GM12865 (cell line): ENCODE results near the gene PANK2.
A peak's percentile ranks its signal among the peaks of the same experiment; 100 is the strongest.

Experiments used
- DNase-seq: peaks from one replicate; pipeline ENCODE4 v3.0.0; 2010; ENCODE audit warnings: low read depth
- H3K4me3 ChIP-seq: 2 replicates; pipeline ENCODE4 v1.5.1; 2011; ENCODE audit warnings: mild to moderate bottlenecking, low read depth, low read length, control low read depth
- CTCF ChIP-seq: IDR thresholded peaks from 2 replicates; pipeline ENCODE4 v1.5.1; 2011; ENCODE audit warnings: low read length, control low read depth, low read depth, inconsistent platforms; ENCODE audit not compliant: insufficient read depth; ENCODE audit errors: missing control alignments

PANK2 gene

GRCh38 chr20:3901028-3901705 lies 12.0 kb downstream of the PANK2 start:
- no peak for TF ChIP-seq CTCF
- no peak overlapping the region; the same call in 1 of the 2 replicates for H3K4me3 ChIP-seq
- DNase-seq: no peak

DNA sequence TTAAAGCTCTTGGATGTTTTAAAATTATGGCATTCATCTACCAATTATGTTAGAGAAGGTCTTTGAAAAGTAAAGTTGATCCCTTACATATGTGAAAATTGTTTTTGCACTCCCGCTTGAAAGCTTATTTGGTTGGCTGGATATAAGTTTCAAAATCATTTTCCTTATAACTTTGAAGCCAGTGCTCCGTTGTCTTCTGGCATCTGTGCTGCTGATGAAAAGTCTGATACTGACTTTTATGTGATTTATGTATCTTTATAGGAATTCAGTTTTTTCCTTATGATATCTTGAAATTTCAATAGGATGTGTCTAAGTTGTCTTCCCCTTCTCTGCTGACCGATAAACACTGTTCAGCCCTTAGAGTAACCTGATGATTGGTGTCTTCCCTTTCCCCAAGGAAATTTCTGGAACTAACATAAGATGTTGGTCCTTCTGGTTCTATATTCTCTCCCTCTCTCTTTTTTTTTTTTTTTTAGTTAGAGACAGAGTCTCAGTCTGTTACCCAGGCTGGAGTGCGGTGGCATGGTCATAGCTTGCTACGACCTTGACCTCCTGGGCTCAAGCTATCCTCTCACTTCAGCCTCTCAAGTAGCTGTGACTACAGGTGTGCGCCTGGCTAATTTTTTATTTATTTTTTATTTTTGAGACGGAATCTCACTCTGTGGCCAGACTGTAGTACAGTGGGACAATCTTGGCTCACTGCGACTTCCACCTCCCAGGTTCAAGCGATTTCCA lies 12.7 kb downstream of the PANK2 start:
- H3K4me3 ChIP-seq: no peak overlapping the region; the same call in 1 of the 2 replicates
- DNase-seq: no peak
- TF ChIP-seq CTCF: no peak

DNA sequence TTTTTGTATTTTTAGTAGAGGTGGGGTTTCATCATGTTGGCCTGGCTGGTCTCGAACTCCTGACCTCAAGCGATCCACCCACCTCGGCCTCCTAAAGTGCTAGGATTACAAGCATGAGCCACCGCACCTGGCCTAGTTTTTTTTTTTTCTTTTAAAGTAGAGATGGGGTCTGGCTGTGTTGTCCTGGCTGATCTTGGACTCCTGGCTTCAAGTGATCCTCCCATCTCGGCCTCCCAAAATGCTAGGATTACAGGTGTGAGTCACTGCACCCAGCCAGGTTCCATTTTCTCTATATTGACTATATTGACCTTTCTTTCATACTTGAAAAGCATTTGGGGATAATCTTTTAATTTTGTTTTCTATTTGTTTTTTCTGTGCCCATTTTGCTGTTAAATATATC lies 13.3 kb downstream of the PANK2 start:
- H3K4me3 ChIP-seq: no peak overlapping the region
- TF ChIP-seq CTCF: no peak
- DNase-seq: no peak

GRCh38 chr20:3904224-3904623 lies 15.0 kb downstream of the PANK2 start:
- H3K4me3 ChIP-seq: no peak overlapping the region
- DNase-seq: no peak
- TF ChIP-seq CTCF: no peak

DNA sequence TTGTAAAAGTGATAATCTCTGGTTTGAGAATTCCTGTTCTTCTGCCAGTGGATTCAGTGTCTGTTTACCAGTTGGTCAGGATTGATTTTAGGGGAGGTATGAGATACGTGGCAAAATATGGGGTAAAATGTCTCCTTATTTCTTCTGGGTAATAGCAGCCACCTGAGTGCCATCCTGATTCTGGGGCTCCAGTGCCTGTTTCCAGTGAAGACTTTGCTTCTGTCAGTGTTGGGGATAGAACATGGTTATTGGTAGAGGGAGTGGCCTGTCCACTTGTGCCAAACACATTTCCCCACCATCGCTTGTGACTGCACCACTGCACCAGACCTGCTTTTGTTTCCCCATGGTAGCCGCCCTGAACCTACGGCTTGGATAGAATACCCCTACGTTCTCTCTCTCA lies 15.7 kb downstream of the PANK2 start:
- TF ChIP-seq CTCF: no peak
- no peak overlapping the region for H3K4me3 ChIP-seq
- no peak for DNase-seq

- H3K4me3 ChIP-seq: peak overlapping the region; percentile 53
- DNase-seq: peak; percentile 92
These were observed 17.8 kb downstream of the PANK2 start for GRCh38 chr20:3906744-3907721.

- H3K4me3 ChIP-seq: no peak overlapping the region
- no peak for DNase-seq
- no peak for TF ChIP-seq CTCF
These were observed 19.5 kb downstream of the PANK2 start for GRCh38 chr20:3908667-3909066.
